Measurements from ENCODE around the gene PTPRH. TPM values are rescaled to one million over a fixed set of nuclear protein-coding genes. Genes with fewer than 3 reads are reported as not detected.

The PTPRH gene
- total RNA-seq, 1 experiment from 2014 or later = 15.9 TPM

- H2AFZ ChIP-seq (ENCODE audit: low read depth, low read length, poor library complexity, severe bottlenecking) = no peak overlapping the region
- POLR2A ChIA-PET = interaction anchor here (0.6 to 2.5 kb wide), 6 partner anchors 10 to 191 kb away, joined by 3 to 45 read pairs (median 7); partner anchors contain the start of genes PPP6R1, SYT5, TMEM238 and UBE2S
- TF ChIP-seq EGR1 (IDR thresholded peaks at IDR 0.05; ENCODE audit: low read depth) (peak; percentile 42; the same call in 1 of the 2 replicates), EZH2phosphoT487 (IDR thresholded peaks at IDR 0.05; ENCODE audit: borderline replicate concordance) (no peak), TCF7L2 (IDR thresholded peaks at IDR 0.05; ENCODE audit: borderline replicate concordance, extremely low read depth, insufficient read depth, insufficient read length) (peak; percentile 92), CBX3 (IDR thresholded peaks at IDR 0.05; ENCODE audit: low read depth) (peak; percentile 99), ELF1 (IDR thresholded peaks at IDR 0.05; ENCODE audit: borderline replicate concordance, low read depth) (no peak; the same call in 1 of the 2 replicates), JUND (IDR thresholded peaks at IDR 0.05) (peak; percentile 100), ZNF274 (IDR thresholded peaks at IDR 0.05; ENCODE audit: low read depth, low read length) (no peak), YY1 (IDR thresholded peaks at IDR 0.05; ENCODE audit: extremely low read depth, insufficient replicate concordance, low read depth, low read length) (peak; percentile 89), MAX (IDR thresholded peaks at IDR 0.05) (peak; percentile 81), FOSL1 (IDR thresholded peaks at IDR 0.05; ENCODE audit: low read depth) (peak; percentile 99), EZH2 (IDR thresholded peaks at IDR 0.05) (no peak), CEBPB (IDR thresholded peaks at IDR 0.05; ENCODE audit: low read depth) (peak; percentile 68; the same call in 1 of the 2 replicates), CTCF (IDR thresholded peaks at IDR 0.05 in 2 of 3, conservative IDR thresholded peaks at IDR 0.05 in 1 of 3; ENCODE audit: borderline replicate concordance in 1 of 3, insufficient read depth in 1 of 3, low read depth in 2 of 3, low read length in 2 of 3) (no peak), SP1 (IDR thresholded peaks at IDR 0.05; ENCODE audit: low read depth) (peak; percentile 100), SRF (IDR thresholded peaks at IDR 0.05; ENCODE audit: low read depth) (peak; percentile 85), RAD21 (IDR thresholded peaks at IDR 0.05; ENCODE audit: low read depth) (peak; percentile 36; the same call in 1 of the 2 replicates), ZFX (IDR thresholded peaks at IDR 0.05) (no peak), ATF3 (IDR thresholded peaks at IDR 0.05) (no peak), POLR2AphosphoS5 (IDR thresholded peaks at IDR 0.05; ENCODE audit: low read depth, low read length) (peak; percentile 67)
- TF ChIP-seq, protein P1, sequence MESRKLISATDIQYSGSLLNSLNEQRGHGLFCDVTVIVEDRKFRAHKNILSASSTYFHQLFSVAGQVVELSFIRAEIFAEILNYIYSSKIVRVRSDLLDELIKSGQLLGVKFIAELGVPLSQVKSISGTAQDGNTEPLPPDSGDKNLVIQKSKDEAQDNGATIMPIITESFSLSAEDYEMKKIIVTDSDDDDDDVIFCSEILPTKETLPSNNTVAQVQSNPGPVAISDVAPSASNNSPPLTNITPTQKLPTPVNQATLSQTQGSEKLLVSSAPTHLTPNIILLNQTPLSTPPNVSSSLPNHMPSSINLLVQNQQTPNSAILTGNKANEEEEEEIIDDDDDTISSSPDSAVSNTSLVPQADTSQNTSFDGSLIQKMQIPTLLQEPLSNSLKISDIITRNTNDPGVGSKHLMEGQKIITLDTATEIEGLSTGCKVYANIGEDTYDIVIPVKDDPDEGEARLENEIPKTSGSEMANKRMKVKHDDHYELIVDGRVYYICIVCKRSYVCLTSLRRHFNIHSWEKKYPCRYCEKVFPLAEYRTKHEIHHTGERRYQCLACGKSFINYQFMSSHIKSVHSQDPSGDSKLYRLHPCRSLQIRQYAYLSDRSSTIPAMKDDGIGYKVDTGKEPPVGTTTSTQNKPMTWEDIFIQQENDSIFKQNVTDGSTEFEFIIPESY (IDR thresholded peaks at IDR 0.05; ENCODE audit: extremely low read depth, insufficient replicate concordance, low read length) = peak; percentile 80
Measured at GRCh38 chr19:55216461-55217198, 7.3 kb upstream of the PTPRH start.

More at GRCh38 chr19:55216461-55217198, 7.3 kb upstream of the PTPRH start:
- no peaks in the 10 kb centered on the region for H3K9me2 ChIP-seq (ENCODE audit: insufficient read depth)
- intact Hi-C loops (cut with micrococcal nuclease) = loop anchor here (1.0 to 10.0 kb wide), 3 partner anchors 38 to 228 kb away; partner anchors contain the start of genes PPP6R1 and SHISA7
- peak overlapping the region; percentile 87 for H3K27ac ChIP-seq (ENCODE audit: low read depth, low read length)
- ChIA-PET CTCF (interaction anchor here (0.6 to 1.7 kb wide), 5 partner anchors 37 to 75 kb away, joined by 3 to 5 read pairs (median 3); partner anchors contain the start of genes DNAAF3 and PPP6R1), RAD21 (ENCODE audit: low non-redundant PET in 1 of 2, low total read pairs in 2 of 2, uncharacterized antibody in 2 of 2, unreplicated experiment in 2 of 2) (interaction anchor here (0.6 to 1.4 kb wide), 3 partner anchors 43 to 51 kb away, joined by 3 to 8 read pairs (median 3); partner anchors contain the start of gene PPP6R1 (in 1 of the 2))
- no peaks in the 10 kb centered on the region for H3K36me3 ChIP-seq (ENCODE audit: control insufficient read depth in 1 of 2, insufficient read depth in 2 of 2, low read length in 2 of 2)
- peak overlapping the region; percentile 56 to 67 for H3K4me3 ChIP-seq (replicated peaks in 1 of 2; ENCODE audit: low read depth in 1 of 2, low read length in 2 of 2)
- peak overlapping the region; percentile 67 for H3K9ac ChIP-seq (ENCODE audit: low read length)
- H3K27me3 ChIP-seq (ENCODE audit: insufficient read depth, low read length) = no peaks in the 10 kb centered on the region
- peaks cover 11 to 39% of the 10 kb centered on the region in 2 experiments for H3K4me1 ChIP-seq (ENCODE audit: control insufficient read depth in 1 of 2, insufficient read depth in 2 of 2, low read length in 2 of 2)
- DNase-seq (ENCODE audit: low read depth, low spot score) (peak; percentile 100), ATAC-seq (peak; percentile 83)
- H4K20me1 ChIP-seq (ENCODE audit: insufficient read depth) = no peaks in the 10 kb centered on the region
- H3K4me2 ChIP-seq (ENCODE audit: low read length) = peak overlapping the region; percentile 91
- TSS peak; percentile 77 for BruUV-seq (replicated peaks)
- H3K9me3 ChIP-seq (ENCODE audit: control insufficient read depth in 1 of 2, insufficient read depth in 1 of 2, low read depth in 1 of 2, low read length in 2 of 2) = no peaks in the 10 kb centered on the region; a peak in 1 of 4 replicates
- H3K79me2 ChIP-seq (ENCODE audit: insufficient read depth, low read length) = no peaks in the 10 kb centered on the region
